ENCODE measurements around the gene FAM216B. TPM values are rescaled to one million over a fixed set of nuclear protein-coding genes. Genes with fewer than 3 reads are reported as not detected.

Gene FAM216B
- total RNA-seq, 1 experiment from 2014 or later: not detected

DNA sequence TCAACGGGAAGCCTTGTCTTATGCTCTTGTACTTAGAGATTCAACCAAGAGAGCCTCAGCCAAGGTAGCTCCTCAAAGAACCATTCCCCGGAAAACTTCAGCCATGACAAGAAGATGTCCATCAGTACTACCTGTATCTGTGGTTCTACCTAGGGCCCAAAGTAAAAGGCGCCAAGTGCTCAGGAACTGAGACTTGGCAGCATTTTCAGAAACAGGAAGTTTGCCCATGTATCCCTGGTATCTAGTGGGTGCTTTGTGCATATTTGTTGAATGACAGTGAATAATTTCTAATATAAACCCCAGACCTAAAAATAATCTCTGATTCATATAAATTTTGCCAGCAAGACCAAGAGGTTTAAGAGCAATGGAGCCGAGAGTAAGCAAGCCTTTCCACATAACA is 7.2 kb downstream of the FAM216B start:
- Mint-ChIP-seq H3K4me1 (ENCODE audit: low read depth, unreplicated experiment) (no peaks in the 10 kb centered on the region), H3K4me3 (ENCODE audit: unreplicated experiment) (no peak overlapping the region), H3K27ac (ENCODE audit: unreplicated experiment) (no peak overlapping the region), H3K36me3 (ENCODE audit: insufficient read depth, unreplicated experiment) (no peaks in the 10 kb centered on the region), H3K27me3 (ENCODE audit: insufficient read depth, unreplicated experiment) (peaks cover 3% of the 10 kb centered on the region), H3K9me3 (ENCODE audit: unreplicated experiment) (no peaks in the 10 kb centered on the region)
- H3K9me3 ChIP-seq: no peaks in the 10 kb centered on the region
- ChIA-PET POLR2A (no interaction called here), CTCF (no interaction called here)
- BruUV-seq (replicated peaks): no TSS peak
- no peak for DNase-seq
- no peaks in the 10 kb centered on the region for H3K27me3 ChIP-seq (replicated peaks; ENCODE audit: control insufficient read depth, insufficient read depth, low read length)
- no peaks in the 10 kb centered on the region for H3K36me3 ChIP-seq (ENCODE audit: control insufficient read depth, insufficient read depth, low read length)
- TF ChIP-seq, protein P1, sequence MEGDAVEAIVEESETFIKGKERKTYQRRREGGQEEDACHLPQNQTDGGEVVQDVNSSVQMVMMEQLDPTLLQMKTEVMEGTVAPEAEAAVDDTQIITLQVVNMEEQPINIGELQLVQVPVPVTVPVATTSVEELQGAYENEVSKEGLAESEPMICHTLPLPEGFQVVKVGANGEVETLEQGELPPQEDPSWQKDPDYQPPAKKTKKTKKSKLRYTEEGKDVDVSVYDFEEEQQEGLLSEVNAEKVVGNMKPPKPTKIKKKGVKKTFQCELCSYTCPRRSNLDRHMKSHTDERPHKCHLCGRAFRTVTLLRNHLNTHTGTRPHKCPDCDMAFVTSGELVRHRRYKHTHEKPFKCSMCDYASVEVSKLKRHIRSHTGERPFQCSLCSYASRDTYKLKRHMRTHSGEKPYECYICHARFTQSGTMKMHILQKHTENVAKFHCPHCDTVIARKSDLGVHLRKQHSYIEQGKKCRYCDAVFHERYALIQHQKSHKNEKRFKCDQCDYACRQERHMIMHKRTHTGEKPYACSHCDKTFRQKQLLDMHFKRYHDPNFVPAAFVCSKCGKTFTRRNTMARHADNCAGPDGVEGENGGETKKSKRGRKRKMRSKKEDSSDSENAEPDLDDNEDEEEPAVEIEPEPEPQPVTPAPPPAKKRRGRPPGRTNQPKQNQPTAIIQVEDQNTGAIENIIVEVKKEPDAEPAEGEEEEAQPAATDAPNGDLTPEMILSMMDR (IDR thresholded peaks at IDR 0.05; ENCODE audit: insufficient read depth in 1 of 2, low read depth in 1 of 2, low read length in 1 of 2, severe bottlenecking in 1 of 2, unreplicated experiment in 1 of 2): no peak
- H3K4me3 ChIP-seq (ENCODE audit: low read depth, low read length): no peak overlapping the region
- intact Hi-C loops (cut with micrococcal nuclease; ENCODE audit: unreplicated experiment): no loop called here
- H3K4me1 ChIP-seq: no peaks in the 10 kb centered on the region

DNA sequence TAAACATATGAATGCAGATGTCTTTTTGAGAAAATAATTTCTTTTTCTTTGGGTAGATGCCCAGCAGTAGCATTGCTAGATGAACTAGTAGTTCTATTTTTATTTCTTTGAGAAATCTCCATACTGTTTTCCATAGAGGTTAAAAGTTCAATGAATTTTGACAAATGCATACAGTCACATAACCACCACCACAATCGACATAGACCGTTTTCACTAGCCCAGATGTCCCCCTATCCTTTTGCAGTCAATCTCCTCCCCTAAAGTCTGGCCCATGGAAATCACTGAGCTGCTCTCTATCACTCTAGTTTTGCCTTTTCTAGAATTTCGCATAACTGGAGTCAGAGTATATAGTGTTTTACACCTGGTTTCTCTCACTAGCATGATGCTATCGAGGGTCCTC is 10.8 kb downstream of the FAM216B start:
- intact Hi-C loops (cut with micrococcal nuclease; ENCODE audit: unreplicated experiment): no loop called here
- no peak for DNase-seq
- Mint-ChIP-seq H3K27ac (ENCODE audit: unreplicated experiment) (no peak overlapping the region), H3K4me1 (ENCODE audit: low read depth, unreplicated experiment) (no peaks in the 10 kb centered on the region), H3K9me3 (ENCODE audit: unreplicated experiment) (no peaks in the 10 kb centered on the region), H3K36me3 (ENCODE audit: insufficient read depth, unreplicated experiment) (no peaks in the 10 kb centered on the region), H3K27me3 (ENCODE audit: insufficient read depth, unreplicated experiment) (peaks cover 15% of the 10 kb centered on the region), H3K4me3 (ENCODE audit: unreplicated experiment) (no peak overlapping the region)
- POLR2A ChIA-PET: no interaction called here
- Histone ChIP-seq H3K4me3 (ENCODE audit: low read depth, low read length) (no peak overlapping the region), H3K9me3 (no peaks in the 10 kb centered on the region), H3K36me3 (ENCODE audit: control insufficient read depth, insufficient read depth, low read length) (no peaks in the 10 kb centered on the region), H3K4me1 (no peaks in the 10 kb centered on the region), H3K27me3 (replicated peaks; ENCODE audit: control insufficient read depth, insufficient read depth, low read length) (no peaks in the 10 kb centered on the region)
- TF ChIP-seq, protein P1 (IDR thresholded peaks at IDR 0.05; ENCODE audit: insufficient read depth in 1 of 2, low read depth in 1 of 2, low read length in 1 of 2, severe bottlenecking in 1 of 2, unreplicated experiment in 1 of 2): no peak
- no TSS peak for BruUV-seq (replicated peaks)
- CTCF ChIA-PET: no interaction called here

DNA sequence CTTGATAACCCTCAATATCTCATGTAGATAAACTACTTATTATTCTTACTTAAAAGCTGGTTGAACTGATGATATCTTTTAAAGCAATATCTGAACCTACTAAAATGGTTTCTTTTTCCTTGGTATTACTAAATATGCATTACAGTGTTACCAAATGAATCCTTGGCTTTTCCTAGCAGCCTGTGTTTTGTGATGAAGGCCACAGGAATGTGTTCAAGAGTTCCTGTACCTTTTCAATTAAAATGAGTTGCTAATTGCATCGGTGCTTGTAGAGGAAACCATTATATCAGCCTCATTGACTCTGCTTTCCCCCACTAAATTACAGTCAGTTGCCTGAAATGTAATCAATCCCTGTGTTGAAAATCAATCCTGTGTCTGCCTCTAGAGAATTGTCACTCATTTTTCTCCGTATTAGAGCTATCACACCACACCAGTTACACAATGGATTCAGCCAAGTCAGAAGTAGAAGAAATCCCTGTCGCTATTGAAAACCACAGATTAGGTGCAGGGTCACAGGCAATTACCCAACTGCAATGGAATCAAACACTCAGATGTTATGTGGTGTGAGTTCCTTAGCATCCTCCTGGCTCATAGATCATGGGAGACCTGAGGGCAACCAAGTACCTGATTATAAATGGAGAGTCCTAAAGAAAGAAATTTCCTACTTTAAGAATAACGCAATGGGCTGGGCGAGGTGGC is 13.3 kb downstream of the FAM216B start:
- no peaks in the 10 kb centered on the region for H3K27me3 ChIP-seq (replicated peaks; ENCODE audit: control insufficient read depth, insufficient read depth, low read length)
- H3K9me3 Mint-ChIP-seq (ENCODE audit: unreplicated experiment): no peaks in the 10 kb centered on the region
- no peak overlapping the region for H3K27ac Mint-ChIP-seq (ENCODE audit: unreplicated experiment)
- ChIA-PET CTCF (no interaction called here), POLR2A (no interaction called here)
- no peaks in the 10 kb centered on the region for H3K36me3 ChIP-seq (ENCODE audit: control insufficient read depth, insufficient read depth, low read length)
- H3K4me3 ChIP-seq (ENCODE audit: low read depth, low read length): no peak overlapping the region
- no TSS peak for BruUV-seq (replicated peaks)
- no peaks in the 10 kb centered on the region for H3K4me1 ChIP-seq
- H3K4me1 Mint-ChIP-seq (ENCODE audit: low read depth, unreplicated experiment): no peaks in the 10 kb centered on the region
- no peak overlapping the region for H3K4me3 Mint-ChIP-seq (ENCODE audit: unreplicated experiment)
- no peaks in the 10 kb centered on the region for H3K36me3 Mint-ChIP-seq (ENCODE audit: insufficient read depth, unreplicated experiment)
- H3K27me3 Mint-ChIP-seq (ENCODE audit: insufficient read depth, unreplicated experiment): peaks cover 22% of the 10 kb centered on the region
- TF ChIP-seq, protein P1 (IDR thresholded peaks at IDR 0.05; ENCODE audit: insufficient read depth in 1 of 2, low read depth in 1 of 2, low read length in 1 of 2, severe bottlenecking in 1 of 2, unreplicated experiment in 1 of 2): no peak
- no peaks in the 10 kb centered on the region for H3K9me3 ChIP-seq
- no peak for DNase-seq
- intact Hi-C loops (cut with micrococcal nuclease; ENCODE audit: unreplicated experiment): no loop called here
